Fibroblast of the aortic adventitia (primary cell): ENCODE measurements around the gene OSBPL5. TPM values are rescaled to one million over a fixed set of nuclear protein-coding genes. Genes with fewer than 3 reads are reported as not detected.
"Not testable (repeated sequence)": the region's sequence is repeated elsewhere in the genome, so short reads cannot be mapped to it uniquely, and the experiment has no call there.

Source experiments
- DNase-seq: peaks from one replicate; pipeline ENCODE4 v3.0.0-alpha.2; 2010; ENCODE audit warnings: low read depth
- H3K4me3 ChIP-seq: 2 replicates; pipeline ENCODE4 v1.5.1; 2011; ENCODE audit warnings: low read depth, mild to moderate bottlenecking, control low read depth, low read length, moderate library complexity
- total RNA-seq: library from RNA; depleted of rRNA; stranded (reverse); fragments of >200 nt; gene quantifications from 2 replicates; pipeline ENCODE4 v1.2.3, GENCODE V29; 2012; ENCODE audit warnings: low replicate concordance
- TF ChIP-seq, protein P1 (sequence below): IDR thresholded peaks from 2 replicates; pipeline ENCODE4 v1.5.1; 2011; ENCODE audit warnings: mild to moderate bottlenecking, low read length, control low read depth, inconsistent platforms; ENCODE audit not compliant: insufficient read depth

Gene OSBPL5
- total RNA-seq, 1 donor, result 24.8 TPM

- TF ChIP-seq, protein P1, sequence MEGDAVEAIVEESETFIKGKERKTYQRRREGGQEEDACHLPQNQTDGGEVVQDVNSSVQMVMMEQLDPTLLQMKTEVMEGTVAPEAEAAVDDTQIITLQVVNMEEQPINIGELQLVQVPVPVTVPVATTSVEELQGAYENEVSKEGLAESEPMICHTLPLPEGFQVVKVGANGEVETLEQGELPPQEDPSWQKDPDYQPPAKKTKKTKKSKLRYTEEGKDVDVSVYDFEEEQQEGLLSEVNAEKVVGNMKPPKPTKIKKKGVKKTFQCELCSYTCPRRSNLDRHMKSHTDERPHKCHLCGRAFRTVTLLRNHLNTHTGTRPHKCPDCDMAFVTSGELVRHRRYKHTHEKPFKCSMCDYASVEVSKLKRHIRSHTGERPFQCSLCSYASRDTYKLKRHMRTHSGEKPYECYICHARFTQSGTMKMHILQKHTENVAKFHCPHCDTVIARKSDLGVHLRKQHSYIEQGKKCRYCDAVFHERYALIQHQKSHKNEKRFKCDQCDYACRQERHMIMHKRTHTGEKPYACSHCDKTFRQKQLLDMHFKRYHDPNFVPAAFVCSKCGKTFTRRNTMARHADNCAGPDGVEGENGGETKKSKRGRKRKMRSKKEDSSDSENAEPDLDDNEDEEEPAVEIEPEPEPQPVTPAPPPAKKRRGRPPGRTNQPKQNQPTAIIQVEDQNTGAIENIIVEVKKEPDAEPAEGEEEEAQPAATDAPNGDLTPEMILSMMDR, result no peak
- peak; percentile 97 for DNase-seq
- no peak overlapping the region for H3K4me3 ChIP-seq
These were observed 92.1 kb downstream of the OSBPL5 start for GRCh38 chr11:3073029-3073435.

DNA sequence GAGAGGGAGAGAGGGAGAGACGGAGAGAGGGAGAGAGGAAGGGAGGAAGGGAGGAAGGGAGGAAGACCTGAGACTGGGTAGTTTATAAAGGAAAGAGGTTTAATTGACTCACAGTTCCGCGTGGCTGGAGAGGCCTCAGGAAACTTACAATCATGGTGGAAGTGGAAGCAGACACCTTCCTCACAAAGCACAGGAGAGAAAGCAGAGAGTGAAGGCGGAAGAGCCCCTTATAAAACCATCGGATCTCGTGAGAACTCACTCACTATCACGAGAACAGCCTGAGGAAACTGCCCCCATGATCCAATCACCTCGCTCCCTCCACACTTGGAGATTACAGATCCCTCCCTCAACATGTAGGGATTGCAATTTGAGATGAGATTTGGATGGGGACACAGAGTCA, 95.7 kb downstream of the OSBPL5 start:
- DNase-seq, result no peak
- H3K4me3 ChIP-seq, result no peak overlapping the region
- TF ChIP-seq, protein P1, result no peak

GRCh38 chr11:3066308-3066707, 98.8 kb downstream of the OSBPL5 start:
- DNase-seq, result not testable (repeated sequence)

GRCh38 chr11:3064709-3065108, 100.4 kb downstream of the OSBPL5 start:
- not testable (repeated sequence) for DNase-seq, H3K4me3 ChIP-seq

More at GRCh38 chr11:3066308-3066707, 98.8 kb downstream of the OSBPL5 start:
- not testable (repeated sequence) for H3K4me3 ChIP-seq

DNA sequence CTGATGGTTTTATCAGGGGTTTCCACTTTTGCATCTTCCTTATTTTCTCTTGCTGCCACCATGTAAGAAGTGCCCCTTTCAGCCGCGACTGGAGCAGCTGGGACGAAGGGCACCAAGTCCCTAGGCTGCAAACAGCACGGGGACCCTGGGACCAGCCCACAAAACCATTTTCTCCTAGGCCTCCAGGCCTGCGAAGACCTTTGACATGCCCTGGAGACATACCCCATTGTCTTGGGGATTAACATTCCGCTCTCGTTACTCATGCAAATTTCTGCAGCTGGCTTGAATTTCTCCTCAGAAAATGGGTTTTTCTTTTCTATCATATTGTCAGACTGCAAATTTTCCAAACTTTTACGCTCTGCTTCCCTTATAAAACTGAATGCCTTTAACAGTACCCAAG, 101.2 kb downstream of the OSBPL5 start:
- H3K4me3 ChIP-seq, result not testable (repeated sequence)
- peak; percentile 49 for DNase-seq

- not testable (repeated sequence) for H3K4me3 ChIP-seq, DNase-seq
These were observed 101.7 kb downstream of the OSBPL5 start for GRCh38 chr11:3063432-3063831.

GRCh38 chr11:3060436-3061025, 104.6 kb downstream of the OSBPL5 start:
- DNase-seq, result no peak
- TF ChIP-seq, protein P1, result no peak
- H3K4me3 ChIP-seq, result no peak overlapping the region

- peak; percentile 87 for DNase-seq
- H3K4me3 ChIP-seq, result no peak overlapping the region
- TF ChIP-seq, protein P1, result peak; percentile 15
These were observed 106.1 kb downstream of the OSBPL5 start for GRCh38 chr11:3058753-3059664.
